Thoracic aorta endothelial cell (primary cell): ENCODE measurements around the gene GPC1. TPM values are rescaled to one million over a fixed set of nuclear protein-coding genes. Genes with fewer than 3 reads are reported as not detected.

ENCODE experiments used
- small RNA-seq: library from RNA; depleted of rRNA; stranded (forward); fragments of <200 nt; gene quantifications from one replicate; pipeline ENCODE3, GENCODE V24; 2012
- total RNA-seq: library from RNA; depleted of rRNA; stranded (reverse); fragments of >200 nt; gene quantifications from 2 replicates; pipeline ENCODE4 v1.2.3, GENCODE V29; 2012

The GPC1 gene
- 16.1 and 22.2 TPM in 2 replicates for total RNA-seq

GRCh38 chr2:240435457-240435947 is at the start of gene GPC1:
TSS of gene GPC1 (plus strand) at chr2:240435663. CDS start at chr2:240435919, 256 bp downstream.

Small RNA genes lying within 50 kb of the gene (small RNA-seq; reads per million reads assigned to genes)
- 33.5 reads per million, percentile 97 among the genes with 10 or more reads in this experiment for gene MIR149

Other genes starting within 250 kb of the GPC1 start
- gene ANKMY1, start 122.3 kb downstream of the GPC1 start, total RNA-seq, result 6.1 and 8.9 TPM in 2 replicates
- gene DUSP28, start 124.7 kb downstream of the GPC1 start, total RNA-seq, result 1.8 and 3.2 TPM in 2 replicates
- gene RNPEPL1, start 132.8 kb downstream of the GPC1 start, total RNA-seq, result 22.7 and 32.5 TPM in 2 replicates
- 27.0 and 28.2 TPM in 2 replicates for gene CAPN10, start 151.1 kb downstream of the GPC1 start, total RNA-seq
- gene GPR35, start 189.8 kb downstream of the GPC1 start, total RNA-seq, result 0.13 and 0.14 TPM in 2 replicates
- gene AQP12B, start 247.2 kb downstream of the GPC1 start, total RNA-seq, result not detected in 2 replicates